Measurements from ENCODE around the gene PIGS. TPM values are rescaled to one million over a fixed set of nuclear protein-coding genes. Genes with fewer than 3 reads are reported as not detected.
"Not testable (repeated sequence)": the region's sequence is repeated elsewhere in the genome, so short reads cannot be mapped to it uniquely, and the experiment has no call there.

The PIGS gene
- total RNA-seq, 8 experiments from 2014 or later = 39.0 to 56.7 (median 49.2) TPM

GRCh38 chr17:28576758-28577465 lies 5.6 kb upstream of the PIGS start, which contains the start of gene ALDOC:
Gene ALDOC, minus strand, starts transcription at chr17:28576895. Its CDS starts 1,363 bp downstream, at chr17:28575532.
- ATAC-seq (replicated peaks in 6 of 8) = peak; percentile 87 to 96 (median 92)
- in situ Hi-C loops (cut with MboI; ENCODE audit: low pct_unique_long_range_greater_than_20kb in 2 of 9, low sequenced_read_pairs in 9 of 9, unreplicated experiment in 9 of 9) = loop anchor here in 1 of 9 experiments (25.0 kb wide), 1 partner anchor 90 kb away; no protein-coding TSS in a partner anchor
- Histone ChIP-seq H3K27ac (peak within 1 kb of the TSS in 1 of 2 donors; percentile 3), H3K4me1 (replicated peaks in 1 of 2) (peaks cover 11 to 17% of the 10 kb centered on the region in 2 donors), H3K4me3 (peak within 1 kb of the TSS; percentile 30 to 48 (median 41))
- 0 to 100% (median 53%) methylated on average over 1 to 9 of the region's 26 CpGs; no CpG with 5 or more reads in 4 of the 10 experiments for WGBS, 10 experiments

DNA sequence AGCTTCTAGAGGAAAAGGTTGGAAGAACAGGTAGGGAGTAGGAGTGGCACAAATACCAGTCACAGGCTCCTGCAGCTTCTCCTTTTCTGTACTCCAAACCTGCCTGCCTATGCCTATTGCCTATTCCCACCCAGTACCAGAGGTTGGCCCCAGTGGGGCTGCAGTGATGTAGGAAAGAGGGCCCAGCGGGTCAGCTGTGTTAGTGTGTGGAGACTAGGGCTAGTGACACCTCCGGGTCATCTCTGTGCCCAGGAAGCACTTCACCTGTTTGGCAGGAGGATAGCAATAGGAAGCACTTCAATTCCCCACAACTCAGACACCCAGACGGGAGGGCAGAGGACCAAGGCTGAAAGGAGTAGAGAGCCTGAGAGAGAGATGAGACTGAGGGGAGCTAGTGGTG lies 4.7 kb upstream of the PIGS start:
- 33 to 43% methylated on average over 1 of the region's 3 CpGs; no CpG with 5 or more reads in 8 of the 10 experiments for WGBS, 10 experiments
- Histone ChIP-seq H3K4me3 (peak overlapping the region; percentile 16 to 32 (median 27)), H3K4me1 (replicated peaks in 1 of 2) (peaks cover 12 to 17% of the 10 kb centered on the region in 2 donors)
- not testable (repeated sequence) for ATAC-seq (replicated peaks in 6 of 8); H3K27ac ChIP-seq
- in situ Hi-C loops (cut with MboI; ENCODE audit: low pct_unique_long_range_greater_than_20kb in 2 of 9, low sequenced_read_pairs in 9 of 9, unreplicated experiment in 9 of 9) = loop anchor here in 1 of 9 experiments (25.0 kb wide), 1 partner anchor 89 kb away; no protein-coding TSS in a partner anchor

GRCh38 chr17:28575126-28575795 lies 3.9 kb upstream of the PIGS start:
- peak overlapping the region in 1 of 5 donors; percentile 32 for H3K4me3 ChIP-seq
- in situ Hi-C loops (cut with MboI; ENCODE audit: low pct_unique_long_range_greater_than_20kb in 2 of 9, low sequenced_read_pairs in 9 of 9, unreplicated experiment in 9 of 9) = loop anchor here in 1 of 9 experiments (25.0 kb wide), 1 partner anchor 88 kb away; no protein-coding TSS in a partner anchor
- 67 to 100% (median 88%) methylated on average over 1 to 11 of the region's 14 CpGs; no CpG with 5 or more reads in 3 of the 10 experiments for WGBS, 10 experiments
- H3K4me1 ChIP-seq (replicated peaks in 1 of 2) = peaks cover 13 to 17% of the 10 kb centered on the region in 2 donors
- H3K27ac ChIP-seq = no peak overlapping the region
- ATAC-seq (replicated peaks in 6 of 8) = no peak

GRCh38 chr17:28574526-28574925 lies 3.2 kb upstream of the PIGS start:
- no peak overlapping the region for H3K27ac ChIP-seq
- no peak for ATAC-seq (replicated peaks in 6 of 8)
- WGBS, 10 experiments = 70 to 90% (median 86%) methylated on average over 1 to 3 of the region's 7 CpGs; no CpG with 5 or more reads in 4 of the 10 experiments
- peaks cover 20% of the 10 kb centered on the region in 2 donors for H3K4me1 ChIP-seq (replicated peaks in 1 of 2)
- in situ Hi-C loops (cut with MboI; ENCODE audit: low pct_unique_long_range_greater_than_20kb in 2 of 9, low sequenced_read_pairs in 9 of 9, unreplicated experiment in 9 of 9) = no loop called here
- H3K4me3 ChIP-seq = no peak overlapping the region

- 80 to 100% (median 84%) methylated on average over 1 to 3 of the region's 6 CpGs; no CpG with 5 or more reads in 6 of the 10 experiments for WGBS, 10 experiments
- in situ Hi-C loops (cut with MboI; ENCODE audit: low pct_unique_long_range_greater_than_20kb in 2 of 9, low sequenced_read_pairs in 9 of 9, unreplicated experiment in 9 of 9) = no loop called here
- H3K4me3 ChIP-seq = no peak overlapping the region
- H3K27ac ChIP-seq = no peak overlapping the region
- ATAC-seq (replicated peaks in 6 of 8) = no peak
- H3K4me1 ChIP-seq (replicated peaks in 1 of 2) = peaks cover 20% of the 10 kb centered on the region in 2 donors
These were observed 2.7 kb upstream of the PIGS start for GRCh38 chr17:28573966-28574480.

DNA sequence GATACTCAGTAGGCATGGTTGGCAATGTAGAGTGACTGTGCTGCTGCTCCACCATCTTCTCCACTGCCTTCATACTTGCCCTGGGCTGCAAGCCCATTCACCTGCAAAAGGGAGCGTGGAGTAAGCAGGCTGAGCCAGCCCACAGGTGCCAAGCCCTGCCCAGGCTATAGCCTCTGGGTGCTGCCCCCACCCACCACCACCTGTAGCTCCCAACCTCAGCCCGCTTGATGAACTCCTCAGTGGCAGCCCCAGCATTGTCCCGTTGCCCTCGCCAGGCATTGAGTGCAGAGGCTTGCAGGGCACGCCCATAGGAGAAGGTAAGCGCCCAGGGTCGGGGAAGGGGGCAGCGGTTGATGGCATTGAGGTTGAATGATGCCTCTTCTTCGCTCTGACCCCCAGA lies 2.2 kb upstream of the PIGS start:
- in situ Hi-C loops (cut with MboI; ENCODE audit: low pct_unique_long_range_greater_than_20kb in 2 of 9, low sequenced_read_pairs in 9 of 9, unreplicated experiment in 9 of 9) = no loop called here

DNA sequence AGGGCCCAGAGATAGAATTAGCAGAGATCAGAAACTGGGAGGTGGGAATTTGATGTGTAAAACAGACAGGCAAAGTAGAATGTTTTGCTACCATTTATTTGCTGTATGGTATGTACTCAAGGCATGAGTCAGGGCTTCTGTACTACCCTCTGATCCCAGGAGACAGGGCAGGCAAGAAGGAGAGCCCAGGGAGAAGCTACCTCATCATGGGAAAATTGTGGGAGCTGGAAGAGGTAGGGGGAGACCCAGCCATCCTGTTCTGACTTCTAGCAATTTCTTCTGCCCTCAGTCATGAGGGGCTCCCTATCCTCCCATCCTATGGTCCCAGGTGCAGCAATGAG lies 1.7 kb upstream of the PIGS start:
- H3K27ac ChIP-seq = no peak overlapping the region
- no peak overlapping the region for H3K4me3 ChIP-seq
- H3K4me1 ChIP-seq (replicated peaks in 1 of 2) = peaks cover 20% of the 10 kb centered on the region in 2 donors
- in situ Hi-C loops (cut with MboI; ENCODE audit: low pct_unique_long_range_greater_than_20kb in 2 of 9, low sequenced_read_pairs in 9 of 9, unreplicated experiment in 9 of 9) = no loop called here
- no peak for ATAC-seq (replicated peaks in 6 of 8)

More for the DNA sequence above, 2.2 kb upstream of the PIGS start:
- H3K4me3 ChIP-seq = no peak overlapping the region
- H3K27ac ChIP-seq = no peak overlapping the region
- H3K4me1 ChIP-seq (replicated peaks in 1 of 2) = peaks cover 20% of the 10 kb centered on the region in 2 donors
- no peak for ATAC-seq (replicated peaks in 6 of 8)
- WGBS, 10 experiments = 80 to 91% (median 89%) methylated on average over 1 to 4 of the region's 9 CpGs; no CpG with 5 or more reads in 7 of the 10 experiments

GRCh38 chr17:28572259-28573039 lies 1.1 kb upstream of the PIGS start:
- ATAC-seq (replicated peaks in 6 of 8) = no peak
- no peak overlapping the region for H3K27ac ChIP-seq
- peak overlapping the region in 2 of 5 donors; percentile 65 to 85 for H3K4me3 ChIP-seq
- 40 to 90% (median 63%) methylated on average over 1 to 2 of the region's 5 CpGs; no CpG with 5 or more reads in 6 of the 10 experiments for WGBS, 10 experiments
- in situ Hi-C loops (cut with MboI; ENCODE audit: low pct_unique_long_range_greater_than_20kb in 2 of 9, low sequenced_read_pairs in 9 of 9, unreplicated experiment in 9 of 9) = no loop called here
- H3K4me1 ChIP-seq (replicated peaks in 1 of 2) = peaks cover 19 to 22% of the 10 kb centered on the region in 2 donors

DNA sequence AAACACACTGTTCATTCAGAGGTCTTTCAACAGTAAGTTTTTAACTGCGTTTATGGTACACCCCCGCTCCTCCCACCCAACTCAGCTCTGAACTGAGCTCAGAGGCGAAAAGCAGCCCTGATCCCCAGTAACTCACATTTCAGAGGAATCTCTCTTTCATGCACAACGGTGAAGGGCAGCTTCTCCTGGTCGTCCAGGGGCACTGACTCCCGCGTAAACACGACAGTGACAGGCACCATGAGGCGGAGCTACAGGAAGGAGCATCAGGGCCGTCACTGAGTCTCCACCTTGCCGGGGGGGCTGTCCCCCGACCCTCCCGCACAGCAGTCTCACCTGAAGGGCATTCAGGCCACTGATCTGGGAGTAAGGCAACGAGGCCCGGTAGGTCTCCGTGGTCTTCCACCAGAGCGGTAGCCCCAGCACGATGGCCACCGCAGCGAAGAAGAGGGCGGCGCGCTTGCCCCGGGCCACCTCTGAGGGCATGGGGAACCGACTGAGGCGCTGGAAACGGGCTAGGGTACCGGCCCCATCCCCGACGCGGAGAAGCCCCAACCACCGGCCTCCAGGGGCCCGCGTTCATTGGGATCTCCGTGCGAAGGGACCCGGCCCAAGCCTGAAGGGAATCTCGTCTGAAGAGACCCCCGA lies 486 bp downstream of the PIGS start:
- 0 to 2% (median 0%) methylated on average over 1 to 11 of the region's 39 CpGs; no CpG with 5 or more reads in 3 of the 10 experiments for WGBS, 10 experiments
- in situ Hi-C loops (cut with MboI; ENCODE audit: low pct_unique_long_range_greater_than_20kb in 2 of 9, low sequenced_read_pairs in 9 of 9, unreplicated experiment in 9 of 9) = no loop called here
- peak overlapping the region; percentile 65 to 85 (median 69) for H3K4me3 ChIP-seq
- peaks cover 10 to 28% of the 10 kb centered on the region in 2 donors for H3K4me1 ChIP-seq (replicated peaks in 1 of 2)
- H3K27ac ChIP-seq = peak overlapping the region; percentile 30 to 35
- ATAC-seq (replicated peaks in 6 of 8) = peak in 7 of 8 experiments; percentile 31 to 43 (median 34)

- in situ Hi-C loops (cut with MboI; ENCODE audit: low pct_unique_long_range_greater_than_20kb in 2 of 9, low sequenced_read_pairs in 9 of 9, unreplicated experiment in 9 of 9) = no loop called here
- WGBS, 10 experiments = 100% methylated on average over 1 of the region's 1 CpG; no CpG with 5 or more reads in 6 of the 10 experiments
- no peak for ATAC-seq (replicated peaks in 6 of 8)
- H3K27ac ChIP-seq = no peak overlapping the region
- no peak overlapping the region for H3K4me3 ChIP-seq
- peaks cover 4 to 21% of the 10 kb centered on the region in 2 donors for H3K4me1 ChIP-seq (replicated peaks in 1 of 2)
These were observed 1.9 kb downstream of the PIGS start for GRCh38 chr17:28569446-28569845.

DNA sequence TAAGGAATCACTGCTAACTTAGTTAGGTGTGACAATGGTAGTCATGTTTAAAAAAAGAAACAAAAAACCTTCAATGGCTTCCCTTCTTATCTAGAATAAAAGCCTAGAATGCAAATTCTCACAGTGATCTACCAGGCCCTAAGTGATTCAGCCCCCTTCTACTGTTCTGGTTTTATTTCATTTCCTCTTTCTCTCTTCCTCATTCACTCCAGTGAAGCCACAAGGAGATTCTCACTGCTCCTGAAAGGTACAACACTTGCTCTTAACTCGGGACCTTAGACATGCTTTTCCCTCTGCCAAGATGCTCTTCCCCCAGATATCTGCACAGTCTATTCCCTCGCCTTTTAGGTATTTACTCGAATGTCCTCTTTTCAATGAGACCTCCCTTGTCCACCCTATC lies 3.7 kb downstream of the PIGS start:
- in situ Hi-C loops (cut with MboI; ENCODE audit: low pct_unique_long_range_greater_than_20kb in 2 of 9, low sequenced_read_pairs in 9 of 9, unreplicated experiment in 9 of 9) = no loop called here
- 80 to 100% (median 97%) methylated on average over 2 to 3 of the region's 3 CpGs for WGBS, 10 experiments

GRCh38 chr17:28563475-28563874 lies 7.8 kb downstream of the PIGS start:
- WGBS, 10 experiments = 94 to 100% (median 100%) methylated on average over 1 to 2 of the region's 3 CpGs; no CpG with 5 or more reads in 7 of the 10 experiments
- in situ Hi-C loops (cut with MboI; ENCODE audit: low pct_unique_long_range_greater_than_20kb in 2 of 9, low sequenced_read_pairs in 9 of 9, unreplicated experiment in 9 of 9) = no loop called here
- Histone ChIP-seq H3K4me3 (no peak overlapping the region), H3K4me1 (replicated peaks in 1 of 2) (peaks cover 0 to 11% of the 10 kb centered on the region in 2 donors), H3K27ac (no peak overlapping the region)
- ATAC-seq (replicated peaks in 6 of 8) = peak in 2 of 8 experiments; percentile 22 to 63

More for the DNA sequence above, 3.7 kb downstream of the PIGS start:
- H3K4me1 ChIP-seq (replicated peaks in 1 of 2) = peaks cover 4 to 21% of the 10 kb centered on the region in 2 donors
- H3K4me3 ChIP-seq = no peak overlapping the region
- ATAC-seq (replicated peaks in 6 of 8) = no peak
- no peak overlapping the region for H3K27ac ChIP-seq

Measured in motor neuron (in vitro differentiated cells).